Right lobe of liver (tissue), 6 donors: Measurements from ENCODE around the gene ZBTB45. TPM values are rescaled to one million over a fixed set of nuclear protein-coding genes. Genes with fewer than 3 reads are reported as not detected.
A peak's percentile ranks its signal among the peaks of the same experiment; 100 is the strongest.

Source experiments
- ATAC-seq, 4 donors: fragments of 200-7000 bp; cut with Tn5 transposase; one replicate each; pipeline ENCODE4 v1.9.1; 2020; ENCODE audit warnings: mild to moderate bottlenecking in 4 of 4, moderate library complexity in 4 of 4
- DNase-seq, 3 donors: peaks; one replicate each; pipeline ENCODE4 v3.0.0-alpha.2; 2020
- H3K27ac ChIP-seq, 3 donors: fragments of 200-600 bp; one replicate each; pipeline ENCODE4 v1.8.0; 2022
- H3K27me3 ChIP-seq, 2 donors: fragments of 200-600 bp; one replicate each; pipeline ENCODE4 v1.8.0; 2022
- H3K36me3 ChIP-seq, 4 donors: fragments of 200-600 bp; sonication (generic) in 1 of 4; one replicate each; pipeline versions ENCODE4 v1.5.1 to v1.8.0; 2017 to 2022; ENCODE audit warnings: control low read depth in 1 of 4
- H3K4me1 ChIP-seq, 4 donors: fragments of 200-600 bp; sonication (generic) in 1 of 4; one replicate each; pipeline versions ENCODE4 v1.5.1 to v1.8.0; 2017 to 2022; ENCODE audit warnings: control low read depth in 1 of 4
- H3K4me3 ChIP-seq, 3 donors: fragments of 200-600 bp; one replicate each; pipeline ENCODE4 v1.8.0; 2022
- H3K9me3 ChIP-seq, 4 donors: fragments of 200-600 bp; sonication (generic) in 1 of 4; one replicate each; pipeline versions ENCODE4 v1.5.1 to v1.8.0; 2017 to 2022; ENCODE audit warnings: control low read depth in 1 of 4
- POLR2A ChIP-seq: fragments of 450-650 bp; IDR thresholded peaks from one replicate; pipeline ENCODE4 v1.6.1; 2017; ENCODE audit warnings: antibody characterized with exemption, mild to moderate bottlenecking
- WGBS: methylation state at CpG from one replicate; pipeline ENCODE4 v1.1.6; 2018; ENCODE audit warnings: low coverage, low lambda C conversion rate; ENCODE audit not compliant: insufficient coverage; ENCODE audit errors: missing lambda C conversion rate; 5-methylcytosine and 5-hydroxymethylcytosine counted together
- intact Hi-C, 2 donors: fragments of 100-400 bp; cut with DNase I; formaldehyde crosslinking; loops; one replicate each; pipeline versions ENCODE4 v1.11.2 to v1.14.1; 2022
- total RNA-seq, 6 experiments: library from RNA; depleted of rRNA in 2 of 6; stranded (reverse); fragments of >200 nt in 2 of 6; fragmentation: NEBNext Ultra II Directional in 3 of 6; extraction: Animal tissue kit (Norgen Biotek cat#: 25700) in 3 of 6; gene quantifications; one replicate each; pipeline versions ENCODE4 v1.1.0 to v1.2.4, GENCODE V29; 2016 to 2023
- TF ChIP-seq, protein P1 (sequence below), 4 donors: fragments of 200-600 bp in 3 of 4; fragments of 450-650 bp in 1 of 4; IDR thresholded peaks; one replicate each; pipeline versions ENCODE4 v1.5.1 to v1.8.0; 2016 to 2022; ENCODE audit warnings: antibody characterized with exemption in 4 of 4, mild to moderate bottlenecking in 2 of 4
- donor health status: DM: no; HTN: yes; CAD: no.
- donor health status: DM: no; HTN: no; CAD: no.
- donor health status: DM: no; HTN: no; CAD: no.
- donor health status: DM: no; HTN: yes; CAD: no.
- donor health status: DM: no; HTN: yes; CAD: no.

ZBTB45 gene
- total RNA-seq, 6 experiments from 2014 or later = 3.5 to 4.8 (median 4.3) TPM

DNA sequence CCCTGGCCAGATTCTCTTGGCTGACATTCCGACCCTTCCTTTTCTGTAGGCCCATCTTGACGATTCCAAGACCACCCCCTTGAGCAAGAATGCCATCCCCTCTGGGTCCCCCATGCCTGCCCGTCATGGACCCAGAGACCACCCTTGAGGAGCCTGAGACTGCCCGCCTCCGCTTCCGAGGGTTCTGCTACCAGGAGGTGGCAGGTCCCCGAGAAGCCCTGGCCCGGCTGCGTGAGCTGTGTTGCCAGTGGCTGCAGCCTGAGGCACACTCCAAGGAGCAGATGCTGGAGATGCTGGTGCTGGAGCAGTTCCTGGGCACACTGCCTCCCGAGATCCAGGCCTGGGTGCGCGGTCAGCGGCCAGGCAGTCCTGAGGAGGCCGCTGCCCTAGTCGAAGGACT lies 42.5 kb downstream of the ZBTB45 start:
- 88% methylated on average over 5 of the region's 15 CpGs for WGBS
- intact Hi-C loops = no loop called here
- no peaks in the 10 kb centered on the region for H3K27me3 ChIP-seq
- ATAC-seq (no peak), DNase-seq (peak in 1 of 3 donors; percentile 61)
- peaks cover 0 to 24% (median 9%) of the 10 kb centered on the region in 4 donors for H3K4me1 ChIP-seq
- H3K36me3 ChIP-seq = peaks cover 0 to 4% (median 0%) of the 10 kb centered on the region in 4 donors
- no peaks in the 10 kb centered on the region for H3K9me3 ChIP-seq
- H3K4me3 ChIP-seq = peak overlapping the region in 1 of 3 donors; percentile 66
- no peak for TF ChIP-seq POLR2A
- TF ChIP-seq, protein P1, sequence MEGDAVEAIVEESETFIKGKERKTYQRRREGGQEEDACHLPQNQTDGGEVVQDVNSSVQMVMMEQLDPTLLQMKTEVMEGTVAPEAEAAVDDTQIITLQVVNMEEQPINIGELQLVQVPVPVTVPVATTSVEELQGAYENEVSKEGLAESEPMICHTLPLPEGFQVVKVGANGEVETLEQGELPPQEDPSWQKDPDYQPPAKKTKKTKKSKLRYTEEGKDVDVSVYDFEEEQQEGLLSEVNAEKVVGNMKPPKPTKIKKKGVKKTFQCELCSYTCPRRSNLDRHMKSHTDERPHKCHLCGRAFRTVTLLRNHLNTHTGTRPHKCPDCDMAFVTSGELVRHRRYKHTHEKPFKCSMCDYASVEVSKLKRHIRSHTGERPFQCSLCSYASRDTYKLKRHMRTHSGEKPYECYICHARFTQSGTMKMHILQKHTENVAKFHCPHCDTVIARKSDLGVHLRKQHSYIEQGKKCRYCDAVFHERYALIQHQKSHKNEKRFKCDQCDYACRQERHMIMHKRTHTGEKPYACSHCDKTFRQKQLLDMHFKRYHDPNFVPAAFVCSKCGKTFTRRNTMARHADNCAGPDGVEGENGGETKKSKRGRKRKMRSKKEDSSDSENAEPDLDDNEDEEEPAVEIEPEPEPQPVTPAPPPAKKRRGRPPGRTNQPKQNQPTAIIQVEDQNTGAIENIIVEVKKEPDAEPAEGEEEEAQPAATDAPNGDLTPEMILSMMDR (IDR thresholded peaks at IDR 0.05) = no peak
- peak overlapping the region; percentile 68 to 91 (median 81) for H3K27ac ChIP-seq

DNA sequence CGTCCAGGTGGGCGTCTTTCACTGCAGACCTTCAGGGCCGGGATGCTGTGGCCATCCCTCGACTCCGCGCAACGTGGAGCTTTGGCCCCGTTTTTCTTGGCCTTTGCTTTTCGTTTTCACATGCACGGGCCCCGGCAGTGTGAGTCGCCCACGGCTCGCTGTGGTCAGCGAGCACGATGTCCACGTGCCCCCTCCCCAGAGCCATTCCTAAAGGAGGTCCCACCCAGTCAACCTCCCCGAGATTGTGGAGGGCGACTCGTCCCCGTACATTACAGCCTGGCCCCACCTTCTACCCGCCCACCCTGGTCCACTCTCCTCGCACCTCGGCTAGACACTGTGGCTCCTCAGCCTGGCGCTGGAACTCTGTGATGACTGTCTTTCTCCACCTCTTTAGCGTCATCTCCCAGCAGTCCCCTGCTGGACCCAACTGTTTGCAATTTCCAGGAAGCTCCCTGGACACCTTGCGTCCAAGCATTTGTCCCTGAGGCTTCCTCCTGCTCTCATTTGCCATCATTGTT lies 43.1 kb downstream of the ZBTB45 start:
- TF ChIP-seq, protein P1 (IDR thresholded peaks at IDR 0.05) = no peak
- TF ChIP-seq POLR2A = peak; percentile 9
- peak; percentile 2 to 51 (median 16) for ATAC-seq
- H3K9me3 ChIP-seq = no peaks in the 10 kb centered on the region

DNA sequence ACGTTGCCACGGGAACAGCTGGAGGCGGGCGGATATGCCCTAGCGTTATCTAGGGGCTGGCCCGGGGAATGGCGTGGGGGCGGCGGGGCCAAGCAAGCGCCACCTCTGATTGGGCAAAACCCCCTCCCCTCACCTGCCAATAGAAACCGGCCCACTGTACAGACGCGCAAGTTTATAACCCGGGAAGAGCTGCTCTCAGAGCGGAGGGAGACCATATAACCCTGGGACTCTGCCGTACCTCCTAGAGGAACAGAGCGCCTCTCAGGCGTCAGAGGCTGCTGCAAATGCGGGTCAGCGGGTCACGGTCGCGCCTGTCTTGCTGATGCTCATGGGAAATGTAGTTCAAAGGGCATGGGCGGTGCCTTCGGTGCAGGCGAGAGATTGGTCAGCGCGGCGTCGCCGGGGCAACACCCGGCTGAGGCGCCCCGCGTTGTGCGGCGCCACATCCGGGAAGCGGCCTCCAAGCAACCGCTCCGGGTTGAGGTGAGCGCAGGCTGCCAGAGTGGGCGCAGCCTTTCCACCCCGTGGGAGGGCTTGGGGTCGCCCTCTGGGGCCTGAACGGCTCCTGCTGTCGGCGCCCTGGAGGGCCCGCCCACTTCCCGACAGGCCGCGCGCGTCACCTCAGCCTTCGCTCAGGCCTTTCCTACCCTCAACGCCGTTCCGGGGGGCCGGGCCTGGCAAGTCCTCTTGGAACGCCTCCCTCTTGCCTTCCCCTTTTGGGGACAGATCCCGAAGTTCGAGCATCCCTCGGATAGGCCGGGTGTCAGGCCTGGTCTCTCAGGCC lies 43.7 kb downstream of the ZBTB45 start, which contains the start of gene ZNF446:
Gene ZNF446 (plus strand): TSS at position 639 of the 784 bp plus-strand sequence. CDS start 867 bp downstream, outside the sequence.
- DNase-seq = peak; percentile 95 to 97 (median 97)
- no peaks in the 10 kb centered on the region for H3K27me3 ChIP-seq
- H3K4me3 ChIP-seq = peak within 1 kb of the TSS; percentile 66 to 70 (median 66)
- peaks cover 0 to 24% (median 9%) of the 10 kb centered on the region in 4 donors for H3K4me1 ChIP-seq
- TF ChIP-seq POLR2A = peak; percentile 34
- TF ChIP-seq, protein P1 (IDR thresholded peaks at IDR 0.05) = peak in 1 of 4 donors; percentile 9
- no peaks in the 10 kb centered on the region for H3K9me3 ChIP-seq
- peak within 1 kb of the TSS; percentile 68 to 91 (median 81) for H3K27ac ChIP-seq
- WGBS = 0% methylated on average over 19 of the region's 64 CpGs
- ATAC-seq = peak; percentile 79 to 89 (median 86)
- peaks cover 0 to 4% (median 0%) of the 10 kb centered on the region in 4 donors for H3K36me3 ChIP-seq
- intact Hi-C loops = no loop called here

More for the DNA sequence above, 43.1 kb downstream of the ZBTB45 start:
- peaks cover 0 to 4% (median 0%) of the 10 kb centered on the region in 4 donors for H3K36me3 ChIP-seq
- WGBS = 5% methylated on average over 13 of the region's 27 CpGs
- H3K27ac ChIP-seq = peak overlapping the region; percentile 68 to 91 (median 81)
- peak overlapping the region; percentile 66 to 70 (median 66) for H3K4me3 ChIP-seq
- intact Hi-C loops = no loop called here
- H3K4me1 ChIP-seq = peaks cover 0 to 24% (median 9%) of the 10 kb centered on the region in 4 donors
- H3K27me3 ChIP-seq = no peaks in the 10 kb centered on the region
- DNase-seq = peak in 2 of 3 donors; percentile 66 to 67

DNA sequence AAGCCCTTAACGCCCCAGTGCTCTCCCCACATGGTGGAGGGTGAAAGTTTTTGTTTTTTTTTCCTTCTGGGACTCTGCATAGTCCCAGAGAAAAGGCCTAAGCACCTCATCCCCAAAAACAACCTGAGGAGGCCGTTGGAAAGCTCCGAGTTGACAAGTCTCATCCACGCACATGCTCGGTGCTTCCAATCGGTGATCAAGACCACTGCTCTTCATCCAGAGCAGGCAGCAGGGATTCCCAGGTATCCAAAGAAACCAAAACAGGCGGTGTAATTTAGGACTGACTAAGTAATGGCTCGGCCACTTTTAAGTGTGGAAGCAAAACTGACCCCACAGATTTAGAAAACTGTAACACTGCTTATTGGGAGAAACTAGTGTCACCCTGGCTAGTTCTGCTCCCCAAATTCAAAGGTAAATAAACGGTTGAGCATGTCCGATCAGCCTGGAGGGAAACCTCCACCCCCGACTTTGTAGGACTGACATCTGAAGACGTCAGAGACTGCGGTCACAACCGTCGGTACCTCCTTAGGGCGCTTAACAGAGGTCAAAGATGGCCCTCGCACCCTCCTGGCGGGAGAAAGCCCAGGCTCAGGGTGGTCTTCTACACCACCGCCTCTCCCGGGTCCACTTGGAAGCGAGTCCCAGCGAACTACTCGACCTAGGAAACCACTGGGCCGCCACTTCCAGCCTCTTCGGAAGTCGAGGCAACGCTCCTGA lies 44.5 kb downstream of the ZBTB45 start:
- H3K36me3 ChIP-seq = no peaks in the 10 kb centered on the region
- H3K27ac ChIP-seq = peak overlapping the region; percentile 68 to 91 (median 81)
- H3K27me3 ChIP-seq = no peaks in the 10 kb centered on the region
- 13% methylated on average over 15 of the region's 27 CpGs for WGBS
- DNase-seq = peak in 1 of 3 donors; percentile 19
- peak overlapping the region; percentile 66 to 70 (median 66) for H3K4me3 ChIP-seq
- H3K4me1 ChIP-seq = peaks cover 0 to 24% (median 9%) of the 10 kb centered on the region in 4 donors
- TF ChIP-seq, protein P1 (IDR thresholded peaks at IDR 0.05) = no peak
- no peak for TF ChIP-seq POLR2A
- no peaks in the 10 kb centered on the region for H3K9me3 ChIP-seq
- no peak for ATAC-seq
- intact Hi-C loops = no loop called here
